GM12872 (cell line): ENCODE measurements around the gene FREY1.

ENCODE experiments used
- CTCF ChIP-seq: IDR thresholded peaks from 3 replicates; pipeline ENCODE4 v1.5.1; 2011; ENCODE audit warnings: low read depth, mild to moderate bottlenecking, low read length, moderate library complexity; ENCODE audit not compliant: insufficient read depth

FREY1 gene

DNA sequence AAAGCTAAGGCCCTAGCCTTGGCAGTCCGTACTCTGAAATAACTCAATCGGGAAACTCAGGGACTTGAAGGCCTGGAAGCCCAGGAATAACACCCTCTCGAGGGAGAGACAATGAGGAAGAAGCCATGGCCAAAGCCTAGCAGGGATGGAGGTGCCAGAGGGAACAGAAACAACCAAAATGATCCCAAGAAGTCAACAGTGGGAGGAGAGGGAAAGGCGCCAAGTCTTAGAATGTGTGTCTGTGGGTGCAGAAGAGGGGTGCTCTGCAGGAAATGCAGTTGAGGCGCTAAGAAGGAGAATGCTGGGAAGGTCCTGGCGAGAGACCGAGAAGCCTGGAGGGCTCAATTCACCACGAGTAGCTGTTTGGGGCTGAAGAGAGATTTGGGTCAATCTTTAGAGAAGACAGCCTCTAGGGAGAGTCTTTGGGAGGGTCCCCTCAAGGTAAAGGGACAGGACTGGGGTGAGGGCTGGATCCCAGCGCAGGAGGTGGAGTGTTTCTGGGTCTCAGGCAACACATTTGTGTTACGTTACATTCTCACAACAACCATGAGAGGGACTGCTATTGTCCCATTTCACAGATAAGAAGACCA, 22.4 kb downstream of the FREY1 start:
- TF ChIP-seq CTCF, result no peak

DNA sequence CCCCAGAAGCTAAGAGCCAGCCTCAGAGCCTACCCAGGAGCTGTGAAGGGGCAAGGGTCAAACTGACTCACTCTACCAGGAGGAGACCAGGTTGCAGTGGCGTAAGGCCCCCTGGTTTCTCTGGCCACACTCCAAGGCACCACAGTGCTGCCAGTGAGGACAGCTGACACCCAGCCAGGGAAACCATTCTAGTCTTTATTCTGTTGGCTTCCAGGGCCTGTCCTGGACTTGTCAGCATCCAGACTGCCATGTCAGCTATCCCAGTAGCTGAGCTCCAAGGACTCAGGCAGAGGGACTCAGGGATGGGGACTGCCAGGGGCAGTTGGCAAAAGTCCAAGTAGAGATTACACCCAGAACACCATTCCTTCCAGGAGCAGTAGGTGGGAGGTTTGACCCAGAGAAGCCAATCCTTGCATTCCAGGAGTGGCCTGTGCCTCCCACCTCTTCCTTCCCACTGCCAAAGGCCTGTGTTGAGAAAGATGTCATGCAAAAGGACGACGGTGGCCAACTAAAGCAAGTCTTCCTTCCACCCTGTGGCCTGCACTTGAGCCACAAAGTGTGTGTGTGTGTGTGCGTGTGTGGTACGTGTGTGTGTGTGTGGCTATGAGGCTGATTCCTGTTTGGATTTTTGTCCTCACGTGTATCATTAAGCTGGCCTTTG, 25.2 kb downstream of the FREY1 start:
- TF ChIP-seq CTCF, result no peak

DNA sequence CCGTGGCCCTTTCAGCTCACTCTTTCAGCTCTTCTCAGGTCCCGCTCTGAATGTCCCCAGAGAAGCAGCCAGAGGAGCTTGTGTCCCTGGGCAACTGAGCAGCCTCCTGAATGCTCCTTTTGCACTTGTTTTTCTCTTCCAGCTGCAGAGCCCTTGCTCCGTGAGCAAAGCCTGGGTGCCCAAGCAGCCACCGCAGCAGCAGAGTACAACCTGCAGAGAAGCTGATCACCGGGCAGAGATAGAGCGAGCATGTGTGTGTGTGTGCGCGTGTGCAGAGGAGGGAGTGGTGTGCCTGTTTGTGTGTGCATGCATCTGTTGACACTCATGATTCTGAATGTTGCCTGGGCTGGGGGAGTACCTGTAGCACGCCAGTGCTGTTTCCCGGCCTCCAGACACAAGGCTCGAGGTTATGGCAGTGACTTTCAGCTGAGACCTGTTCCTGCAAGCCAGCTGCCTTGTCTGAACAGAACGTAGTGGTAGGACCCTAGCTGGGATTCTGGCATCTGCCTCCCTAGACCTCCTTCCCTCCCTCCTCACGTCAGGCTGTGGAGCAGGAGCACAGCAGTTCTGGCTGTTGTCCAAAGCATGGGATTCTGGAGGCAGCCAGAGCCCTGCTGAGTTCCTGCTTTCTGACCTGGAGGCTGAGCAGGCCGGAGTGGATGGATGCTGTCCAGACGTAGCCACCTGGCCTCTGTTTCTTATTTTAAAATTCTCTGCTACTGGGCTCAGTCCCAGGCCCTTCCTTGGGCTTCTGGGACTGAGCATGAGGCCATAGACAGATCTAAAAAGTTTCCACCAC, 26.1 kb downstream of the FREY1 start:
- no peak for TF ChIP-seq CTCF

GRCh38 chr11:45879803-45880686, 27.0 kb downstream of the FREY1 start:
- no peak for TF ChIP-seq CTCF

DNA sequence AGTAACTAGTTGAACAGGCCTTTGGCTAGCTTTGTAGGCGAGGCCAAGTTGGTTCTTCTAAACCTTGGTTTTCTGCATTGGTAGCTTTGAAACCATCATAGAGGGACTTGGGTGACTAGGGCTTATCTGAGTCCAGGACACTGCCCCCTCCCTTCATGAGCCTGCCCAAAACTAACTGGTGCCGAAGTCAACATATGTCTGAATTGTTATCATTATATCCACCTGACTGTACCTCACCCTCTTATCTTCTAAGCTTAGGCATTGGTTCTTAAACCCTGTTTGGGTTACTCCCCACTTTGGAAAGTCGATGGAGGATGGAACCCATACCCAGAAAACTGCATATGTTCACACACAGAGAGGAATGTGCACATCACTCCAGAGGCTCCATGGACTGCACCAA, 29.2 kb downstream of the FREY1 start:
- no peak for TF ChIP-seq CTCF

- no peak for TF ChIP-seq CTCF
These were observed 29.9 kb downstream of the FREY1 start for GRCh38 chr11:45877221-45877620.

GRCh38 chr11:45876401-45876800, 30.7 kb downstream of the FREY1 start:
- TF ChIP-seq CTCF, result no peak
